ENCODE results near the gene COX7A2L. TPM values are rescaled to one million over a fixed set of nuclear protein-coding genes. Genes with fewer than 3 reads are reported as not detected.

The COX7A2L gene
- total and polyA plus RNA-seq, 9 of the 15 experiments (the other 6 are each of a cell fraction or from before 2014, with no cell fraction given): 118 to 481 (median 163) TPM

DNA sequence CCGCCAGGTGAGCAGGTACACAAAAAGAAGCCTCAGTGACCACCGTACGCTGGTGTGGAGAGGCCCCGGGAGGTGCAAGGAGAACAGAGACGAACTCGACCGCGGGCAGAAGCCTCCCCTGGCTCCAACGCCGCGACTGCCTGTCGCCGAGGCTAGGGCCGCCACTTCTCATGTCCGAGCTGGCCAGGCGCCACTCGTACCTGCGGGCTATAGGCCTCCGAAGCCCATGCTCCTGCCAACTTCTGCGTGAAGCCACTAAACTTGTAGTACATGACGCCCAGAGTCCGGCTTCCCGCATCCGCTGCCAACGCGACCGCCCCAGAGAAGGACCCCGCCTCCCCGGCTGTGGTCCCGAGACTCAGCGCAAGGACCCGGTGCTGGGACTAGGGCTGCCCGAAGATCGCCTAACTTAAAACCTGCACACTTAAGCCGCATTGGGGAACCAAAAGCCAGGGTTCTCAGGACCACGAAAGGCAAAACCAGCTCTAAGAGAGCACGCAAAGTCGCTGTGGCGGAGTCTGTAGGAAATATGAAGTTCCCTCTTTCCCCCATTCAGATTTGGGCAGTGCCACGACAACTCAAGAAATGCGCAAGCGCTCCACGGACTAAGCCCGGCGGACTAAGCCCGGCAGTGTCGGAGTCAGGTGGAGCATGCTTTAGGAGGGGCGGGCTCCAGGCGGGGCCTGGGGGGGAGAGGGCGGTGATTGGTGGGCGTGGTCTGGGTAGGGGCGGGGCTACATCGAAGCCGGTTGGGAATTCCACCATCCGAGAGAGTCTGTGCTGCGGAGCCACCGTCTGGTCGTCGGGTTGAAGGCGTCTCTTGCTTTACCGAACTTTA, at the start of gene COX7A2L (continued):
- TF ChIP-seq, protein P1, sequence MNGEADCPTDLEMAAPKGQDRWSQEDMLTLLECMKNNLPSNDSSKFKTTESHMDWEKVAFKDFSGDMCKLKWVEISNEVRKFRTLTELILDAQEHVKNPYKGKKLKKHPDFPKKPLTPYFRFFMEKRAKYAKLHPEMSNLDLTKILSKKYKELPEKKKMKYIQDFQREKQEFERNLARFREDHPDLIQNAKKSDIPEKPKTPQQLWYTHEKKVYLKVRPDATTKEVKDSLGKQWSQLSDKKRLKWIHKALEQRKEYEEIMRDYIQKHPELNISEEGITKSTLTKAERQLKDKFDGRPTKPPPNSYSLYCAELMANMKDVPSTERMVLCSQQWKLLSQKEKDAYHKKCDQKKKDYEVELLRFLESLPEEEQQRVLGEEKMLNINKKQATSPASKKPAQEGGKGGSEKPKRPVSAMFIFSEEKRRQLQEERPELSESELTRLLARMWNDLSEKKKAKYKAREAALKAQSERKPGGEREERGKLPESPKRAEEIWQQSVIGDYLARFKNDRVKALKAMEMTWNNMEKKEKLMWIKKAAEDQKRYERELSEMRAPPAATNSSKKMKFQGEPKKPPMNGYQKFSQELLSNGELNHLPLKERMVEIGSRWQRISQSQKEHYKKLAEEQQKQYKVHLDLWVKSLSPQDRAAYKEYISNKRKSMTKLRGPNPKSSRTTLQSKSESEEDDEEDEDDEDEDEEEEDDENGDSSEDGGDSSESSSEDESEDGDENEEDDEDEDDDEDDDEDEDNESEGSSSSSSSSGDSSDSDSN (IDR thresholded peaks at IDR 0.05; ENCODE audit: borderline replicate concordance in 1 of 2, low read depth in 2 of 2, low read length in 2 of 2): no peak
- TF ChIP-seq ETV6 (IDR thresholded peaks at IDR 0.05; ENCODE audit: borderline replicate concordance in 1 of 2, low read depth in 2 of 2, low read length in 1 of 2) (no peak), ETV6 (CRISPR knock-in tag; IDR thresholded peaks at IDR 0.05; ENCODE audit: borderline replicate concordance) (0 out of 2 replicates have a peak, but pooled peaks have one; percentile 20), KLF16 (IDR thresholded peaks at IDR 0.05) (no peak), POLR2G (IDR thresholded peaks at IDR 0.05; ENCODE audit: low read depth, low read length) (peak; percentile 93), MXI1 (IDR thresholded peaks at IDR 0.05; ENCODE audit: low read depth, low read length) (peak; percentile 52), KAT7 (CRISPR knock-in tag; IDR thresholded peaks at IDR 0.05; ENCODE audit: borderline replicate concordance) (peak; percentile 67; the same call in 1 of the 2 replicates), HDAC1 (IDR thresholded peaks at IDR 0.05) (peak in 1 of 2 experiments; percentile 58; a peak in 2 of 4 replicates), DACH1 (IDR thresholded peaks at IDR 0.05; ENCODE audit: partially characterized antibody) (peak; percentile 96), TAL1 (IDR thresholded peaks at IDR 0.05) (peak; percentile 40), RFX1 (IDR thresholded peaks at IDR 0.05) (peak; percentile 44; the same call in 1 of the 2 replicates), NBN (IDR thresholded peaks at IDR 0.05; ENCODE audit: low read depth) (peak; percentile 39; the same call in 1 of the 2 replicates), SUPT5H (IDR thresholded peaks at IDR 0.05) (peak; percentile 87), TAF7 (tag; IDR thresholded peaks at IDR 0.05) (no peak), ZBED1 (IDR thresholded peaks at IDR 0.05) (peak; percentile 50; the same call in 1 of the 2 replicates), HMGN3 (IDR thresholded peaks at IDR 0.05; ENCODE audit: borderline replicate concordance, extremely low read depth, insufficient read length, low read depth, low read length) (peak; percentile 46), CREM (IDR thresholded peaks at IDR 0.05; ENCODE audit: low read depth) (peak; percentile 89), RAD21 (CRISPR knock-in tag; conservative IDR thresholded peaks at IDR 0.05 in 1 of 2, IDR thresholded peaks at IDR 0.05 in 1 of 2) (peak; percentile 43 to 52; a peak in 3 of 4 replicates), MTA3 (IDR thresholded peaks at IDR 0.05; ENCODE audit: borderline replicate concordance) (peak; percentile 22; the same call in 1 of the 2 replicates), RBM34 (IDR thresholded peaks at IDR 0.05; ENCODE audit: borderline replicate concordance, insufficient read depth, low read length) (no peak), RAD51 (IDR thresholded peaks at IDR 0.05; ENCODE audit: borderline replicate concordance, low read depth) (peak; percentile 61; the same call in 1 of the 2 replicates)
- TF ChIP-seq, protein P2, sequence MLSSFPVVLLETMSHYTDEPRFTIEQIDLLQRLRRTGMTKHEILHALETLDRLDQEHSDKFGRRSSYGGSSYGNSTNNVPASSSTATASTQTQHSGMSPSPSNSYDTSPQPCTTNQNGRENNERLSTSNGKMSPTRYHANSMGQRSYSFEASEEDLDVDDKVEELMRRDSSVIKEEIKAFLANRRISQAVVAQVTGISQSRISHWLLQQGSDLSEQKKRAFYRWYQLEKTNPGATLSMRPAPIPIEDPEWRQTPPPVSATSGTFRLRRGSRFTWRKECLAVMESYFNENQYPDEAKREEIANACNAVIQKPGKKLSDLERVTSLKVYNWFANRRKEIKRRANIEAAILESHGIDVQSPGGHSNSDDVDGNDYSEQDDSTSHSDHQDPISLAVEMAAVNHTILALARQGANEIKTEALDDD (IDR thresholded peaks at IDR 0.05): peak; percentile 46; the same call in 1 of the 2 replicates
- TF ChIP-seq, protein P3, sequence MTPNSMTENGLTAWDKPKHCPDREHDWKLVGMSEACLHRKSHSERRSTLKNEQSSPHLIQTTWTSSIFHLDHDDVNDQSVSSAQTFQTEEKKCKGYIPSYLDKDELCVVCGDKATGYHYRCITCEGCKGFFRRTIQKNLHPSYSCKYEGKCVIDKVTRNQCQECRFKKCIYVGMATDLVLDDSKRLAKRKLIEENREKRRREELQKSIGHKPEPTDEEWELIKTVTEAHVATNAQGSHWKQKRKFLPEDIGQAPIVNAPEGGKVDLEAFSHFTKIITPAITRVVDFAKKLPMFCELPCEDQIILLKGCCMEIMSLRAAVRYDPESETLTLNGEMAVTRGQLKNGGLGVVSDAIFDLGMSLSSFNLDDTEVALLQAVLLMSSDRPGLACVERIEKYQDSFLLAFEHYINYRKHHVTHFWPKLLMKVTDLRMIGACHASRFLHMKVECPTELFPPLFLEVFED (CRISPR knock-in tag; conservative IDR thresholded peaks at IDR 0.05): no peak; the same call in 1 of the 2 replicates
